ENCODE data around the gene HYCC2.
A peak's percentile ranks its signal among the peaks of the same experiment; 100 is the strongest.
"Not testable (repeated sequence)": the region's sequence is repeated elsewhere in the genome, so short reads cannot be mapped to it uniquely, and the experiment has no call there.

Gene HYCC2

GRCh38 chr2:201071479-201072200, at the start of gene HYCC2, which contains the start of gene NDUFB3:
HYCC2 (minus strand) TSS chr2:201071671; CDS start chr2:201024009, 47,662 bp downstream.
NDUFB3 (plus strand) TSS chr2:201072001; CDS start chr2:201078883, 6,882 bp downstream.
- DNase-seq, result peak; percentile 92 to 93

- peak in 1 of 2 experiments; percentile 61 for DNase-seq
Observed at GRCh38 chr2:201118961-201119854, 47.7 kb upstream of the HYCC2 start.

GRCh38 chr2:201118121-201118960, 46.9 kb upstream of the HYCC2 start:
- DNase-seq, result peak; percentile 71 to 90

GRCh38 chr2:201117735-201118094, 46.2 kb upstream of the HYCC2 start:
- DNase-seq, result not testable (repeated sequence)

GRCh38 chr2:201116959-201117734, 45.7 kb upstream of the HYCC2 start:
- DNase-seq, result peak; percentile 19 to 48

- DNase-seq, result no peak
Observed at GRCh38 chr2:201116115-201116958, 44.9 kb upstream of the HYCC2 start, which contains the start of gene CFLAR. CFLAR (plus strand) TSS chr2:201116164; CDS start chr2:201129866, 13,702 bp downstream.

- no peak for DNase-seq
Observed at GRCh38 chr2:201114846-201115245, 43.4 kb upstream of the HYCC2 start.

GRCh38 chr2:201114350-201114749, 42.9 kb upstream of the HYCC2 start:
- DNase-seq, result no peak

GRCh38 chr2:201111096-201111495, 39.6 kb upstream of the HYCC2 start:
- DNase-seq, result no peak

GRCh38 chr2:201110615-201111014, 39.1 kb upstream of the HYCC2 start:
- DNase-seq, result no peak

GRCh38 chr2:201109186-201109585, 37.7 kb upstream of the HYCC2 start:
- DNase-seq, result no peak

GRCh38 chr2:201108341-201108740, 36.9 kb upstream of the HYCC2 start:
- no peak for DNase-seq

- no peak for DNase-seq
Observed at GRCh38 chr2:201107624-201108023, 36.2 kb upstream of the HYCC2 start.

- no peak for DNase-seq
Observed at GRCh38 chr2:201105759-201106158, 34.3 kb upstream of the HYCC2 start.

- no peak for DNase-seq
Observed at GRCh38 chr2:201100497-201100896, 29.0 kb upstream of the HYCC2 start.

- DNase-seq, result no peak
Observed at GRCh38 chr2:201093573-201093972, 22.1 kb upstream of the HYCC2 start.

- no peak for DNase-seq
Observed at GRCh38 chr2:201090574-201090973, 19.1 kb upstream of the HYCC2 start.

- no peak for DNase-seq
Observed at GRCh38 chr2:201084863-201085262, 13.4 kb upstream of the HYCC2 start.

GRCh38 chr2:201074996-201075395, 3.5 kb upstream of the HYCC2 start:
- no peak for DNase-seq

- no peak for DNase-seq
Observed at GRCh38 chr2:201073071-201073470, 1.6 kb upstream of the HYCC2 start.

- no peak for DNase-seq
Observed at GRCh38 chr2:201072201-201072530, 695 bp upstream of the HYCC2 start.
